NCI-H1092 treated with DMSO at 0.1 percent for 48 hours (cell line): ENCODE measurements around the gene KICS2.

ENCODE experiments used
- DNase-seq: peaks from one replicate; lab custom pipeline; 2025; lab: John Stamatoyannopoulos, UW

Gene KICS2

GRCh38 chr12:64173456-64173855 is 48.6 kb downstream of the KICS2 start:
- no peak for DNase-seq
